Measurements from ENCODE around the gene JAM3. TPM values are rescaled to one million over a fixed set of nuclear protein-coding genes. Genes with fewer than 3 reads are reported as not detected.

Gene JAM3
- total RNA-seq, 1 experiment from 2014 or later: not detected

- H3K27ac Mint-ChIP-seq (ENCODE audit: unreplicated experiment): no peak overlapping the region
- no TSS peak for BruUV-seq (replicated peaks)
- no peak for TF ChIP-seq CTCF (IDR thresholded peaks at IDR 0.05; ENCODE audit: unreplicated experiment)
- H3K4me3 Mint-ChIP-seq (ENCODE audit: low read depth, unreplicated experiment): no peak overlapping the region
- H3K36me3 Mint-ChIP-seq (ENCODE audit: insufficient read depth, unreplicated experiment): peaks cover 21% of the 10 kb centered on the region
- no peak for DNase-seq
- no peaks in the 10 kb centered on the region for H3K9me3 Mint-ChIP-seq (ENCODE audit: low read depth, unreplicated experiment)
- H3K4me1 Mint-ChIP-seq (ENCODE audit: low read depth, unreplicated experiment): no peaks in the 10 kb centered on the region
- no peaks in the 10 kb centered on the region for H3K27me3 Mint-ChIP-seq (ENCODE audit: unreplicated experiment)
- intact Hi-C loops (cut with micrococcal nuclease; ENCODE audit: unreplicated experiment): no loop called here
- CTCF ChIA-PET: no interaction called here
Measured at GRCh38 chr11:134158023-134158422, 89.2 kb downstream of the JAM3 start.

- no peak for TF ChIP-seq CTCF (IDR thresholded peaks at IDR 0.05; ENCODE audit: unreplicated experiment)
- peaks cover 25% of the 10 kb centered on the region for H3K36me3 Mint-ChIP-seq (ENCODE audit: insufficient read depth, unreplicated experiment)
- no peak overlapping the region for H3K27ac Mint-ChIP-seq (ENCODE audit: unreplicated experiment)
- H3K27me3 Mint-ChIP-seq (ENCODE audit: unreplicated experiment): no peaks in the 10 kb centered on the region
- CTCF ChIA-PET: no interaction called here
- intact Hi-C loops (cut with micrococcal nuclease; ENCODE audit: unreplicated experiment): no loop called here
- no TSS peak for BruUV-seq (replicated peaks)
- no peaks in the 10 kb centered on the region for H3K9me3 Mint-ChIP-seq (ENCODE audit: low read depth, unreplicated experiment)
- no peak overlapping the region for H3K4me3 Mint-ChIP-seq (ENCODE audit: low read depth, unreplicated experiment)
- H3K4me1 Mint-ChIP-seq (ENCODE audit: low read depth, unreplicated experiment): no peaks in the 10 kb centered on the region
- no peak for DNase-seq
Measured at GRCh38 chr11:134159652-134160051, 90.8 kb downstream of the JAM3 start.

GRCh38 chr11:134164490-134165370 is 95.9 kb downstream of the JAM3 start:
- H3K9me3 Mint-ChIP-seq (ENCODE audit: low read depth, unreplicated experiment): no peaks in the 10 kb centered on the region
- H3K36me3 Mint-ChIP-seq (ENCODE audit: insufficient read depth, unreplicated experiment): peaks cover 29% of the 10 kb centered on the region
- no peaks in the 10 kb centered on the region for H3K27me3 Mint-ChIP-seq (ENCODE audit: unreplicated experiment)
- no peak for DNase-seq
- no peak overlapping the region for H3K27ac Mint-ChIP-seq (ENCODE audit: unreplicated experiment)
- no TSS peak for BruUV-seq (replicated peaks)
- intact Hi-C loops (cut with micrococcal nuclease; ENCODE audit: unreplicated experiment): no loop called here
- CTCF ChIA-PET: interaction anchor here (0.5 kb wide), 1 partner anchor 1714 kb away, joined by 4 read pairs; no protein-coding TSS in a partner anchor
- no peak for TF ChIP-seq CTCF (IDR thresholded peaks at IDR 0.05; ENCODE audit: unreplicated experiment)
- no peak overlapping the region for H3K4me3 Mint-ChIP-seq (ENCODE audit: low read depth, unreplicated experiment)
- no peaks in the 10 kb centered on the region for H3K4me1 Mint-ChIP-seq (ENCODE audit: low read depth, unreplicated experiment)

- no peak for TF ChIP-seq CTCF (IDR thresholded peaks at IDR 0.05; ENCODE audit: unreplicated experiment)
- H3K9me3 Mint-ChIP-seq (ENCODE audit: low read depth, unreplicated experiment): no peaks in the 10 kb centered on the region
- no peaks in the 10 kb centered on the region for H3K27me3 Mint-ChIP-seq (ENCODE audit: unreplicated experiment)
- BruUV-seq (replicated peaks): no TSS peak
- intact Hi-C loops (cut with micrococcal nuclease; ENCODE audit: unreplicated experiment): no loop called here
- peaks cover 24% of the 10 kb centered on the region for H3K36me3 Mint-ChIP-seq (ENCODE audit: insufficient read depth, unreplicated experiment)
- H3K4me1 Mint-ChIP-seq (ENCODE audit: low read depth, unreplicated experiment): no peaks in the 10 kb centered on the region
- no peak for DNase-seq
- H3K4me3 Mint-ChIP-seq (ENCODE audit: low read depth, unreplicated experiment): no peak overlapping the region
- CTCF ChIA-PET: no interaction called here
- H3K27ac Mint-ChIP-seq (ENCODE audit: unreplicated experiment): no peak overlapping the region
Measured at GRCh38 chr11:134170177-134170918, 101.5 kb downstream of the JAM3 start.
